H9 (cell line): ENCODE measurements around the gene FAM117A. TPM values are rescaled to one million over a fixed set of nuclear protein-coding genes. Genes with fewer than 3 reads are reported as not detected.

Experiments
- DNase-seq: peaks from one replicate; pipeline ENCODE4 v3.0.0-alpha.2; 2017
- H2AFZ ChIP-seq: one replicate; pipeline ENCODE4 v1.6.1; 2013; ENCODE audit warnings: mild to moderate bottlenecking, low read length, control low read depth, moderate library complexity
- H2AK5ac ChIP-seq: 2 replicates; pipeline ENCODE4 v1.6.1; 2013; ENCODE audit warnings: low read length, control low read depth, mixed read lengths; ENCODE audit not compliant: insufficient read length
- H2BK120ac ChIP-seq: one replicate; pipeline ENCODE4 v1.6.1; 2013; ENCODE audit warnings: low read depth, mild to moderate bottlenecking, low read length, control low read depth, inconsistent platforms; ENCODE audit not compliant: poor library complexity, severe bottlenecking
- H2BK12ac ChIP-seq: 2 replicates; pipeline ENCODE4 v1.6.1; 2013; ENCODE audit warnings: low read length, control low read depth, mixed read lengths, low read depth; ENCODE audit not compliant: insufficient read length
- H2BK15ac ChIP-seq: 2 replicates; pipeline ENCODE4 v1.6.1; 2013; ENCODE audit warnings: low read depth, low read length, control low read depth
- H2BK20ac ChIP-seq: one replicate; pipeline ENCODE4 v1.6.1; 2013; ENCODE audit warnings: low read depth, mild to moderate bottlenecking, low read length, control low read depth, inconsistent platforms; ENCODE audit not compliant: poor library complexity, severe bottlenecking
- H2BK5ac ChIP-seq: 2 replicates; pipeline ENCODE4 v1.6.1; 2013; ENCODE audit warnings: low read length, control low read depth, mixed read lengths; ENCODE audit not compliant: insufficient read length
- H3K14ac ChIP-seq: 2 replicates; pipeline ENCODE4 v1.6.1; 2013; ENCODE audit warnings: low read length, control low read depth; ENCODE audit not compliant: insufficient read depth
- H3K18ac ChIP-seq: 2 replicates; pipeline ENCODE4 v1.6.1; 2013; ENCODE audit warnings: low read depth, mild to moderate bottlenecking, mixed read lengths, low read length, control low read depth; ENCODE audit not compliant: insufficient read length
- H3K23ac ChIP-seq: 2 replicates; pipeline ENCODE4 v1.6.1; 2013; ENCODE audit warnings: low read length, control low read depth, mixed read lengths, low read depth; ENCODE audit not compliant: insufficient read length
- H3K23me2 ChIP-seq: 2 replicates; pipeline ENCODE4 v1.6.1; 2013; ENCODE audit warnings: low read depth, mild to moderate bottlenecking, mixed read lengths, low read length, control low read depth; ENCODE audit not compliant: insufficient read length, poor library complexity, severe bottlenecking
- H3K27ac ChIP-seq: 2 replicates; pipeline ENCODE4 v1.5.1; 2013; ENCODE audit warnings: low read length, control low read depth, mixed read lengths, low read depth; ENCODE audit not compliant: insufficient read length
- H3K27me3 ChIP-seq: 2 replicates; pipeline ENCODE4 v1.6.1; 2013; ENCODE audit warnings: low read length, control low read depth, inconsistent platforms; ENCODE audit not compliant: insufficient read depth
- H3K4ac ChIP-seq: 2 replicates; pipeline ENCODE4 v1.6.1; 2013; ENCODE audit warnings: low read depth, mild to moderate bottlenecking, control low read depth, inconsistent platforms, low read length, moderate library complexity
- H3K4me1 ChIP-seq: 2 replicates; pipeline ENCODE4 v1.6.1; 2013; ENCODE audit warnings: low read length, control low read depth, inconsistent platforms; ENCODE audit not compliant: insufficient read depth
- H3K4me2 ChIP-seq: 2 replicates; pipeline ENCODE4 v1.6.1; 2013; ENCODE audit warnings: low read length, control low read depth, mixed read lengths; ENCODE audit not compliant: insufficient read length, insufficient read depth
- H3K56ac ChIP-seq: 2 replicates; pipeline ENCODE4 v1.6.1; 2013; ENCODE audit warnings: low read depth, mild to moderate bottlenecking, mixed read lengths, low read length, control low read depth; ENCODE audit not compliant: insufficient read length
- H3K79me1 ChIP-seq: 2 replicates; pipeline ENCODE4 v1.6.1; 2013; ENCODE audit warnings: low read depth, mild to moderate bottlenecking, moderate library complexity, low read length, control low read depth, inconsistent platforms; ENCODE audit not compliant: insufficient read depth, poor library complexity, severe bottlenecking
- H3K79me2 ChIP-seq: 2 replicates; pipeline ENCODE4 v1.6.1; 2013; ENCODE audit warnings: low read length, control low read depth, inconsistent platforms; ENCODE audit not compliant: insufficient read depth
- H3K9ac ChIP-seq: 2 replicates; pipeline ENCODE4 v1.6.1; 2013; ENCODE audit warnings: low read length, control low read depth, mixed read lengths; ENCODE audit not compliant: insufficient read length; ENCODE audit errors: extremely low read depth
- H3K9me3 ChIP-seq: one replicate; pipeline ENCODE4 v1.6.1; 2013; ENCODE audit warnings: low read depth, low read length, inconsistent platforms; ENCODE audit not compliant: control insufficient read depth
- H3T11ph ChIP-seq: one replicate; pipeline ENCODE4 v1.6.1; 2013; ENCODE audit warnings: mild to moderate bottlenecking, low read length, control low read depth, inconsistent platforms
- H4K20me1 ChIP-seq: one replicate; pipeline ENCODE4 v1.6.1; 2013; ENCODE audit not compliant: control insufficient read depth, insufficient read length, insufficient read depth
- H4K5ac ChIP-seq: 2 replicates; pipeline ENCODE4 v1.6.1; 2013; ENCODE audit warnings: low read depth, mild to moderate bottlenecking, mixed read lengths, low read length, control low read depth; ENCODE audit not compliant: insufficient read length
- H4K8ac ChIP-seq: replicated peaks from 2 replicates; pipeline ENCODE4 v1.6.1; 2013; ENCODE audit warnings: low read length, control low read depth, mixed read lengths, low read depth; ENCODE audit not compliant: insufficient read length
- H4K91ac ChIP-seq: 2 replicates; pipeline ENCODE4 v1.6.1; 2013; ENCODE audit warnings: low read depth, mild to moderate bottlenecking, moderate library complexity, mixed read lengths, low read length, control low read depth; ENCODE audit not compliant: insufficient read length
- H3K27ac Mint-ChIP-seq, 3 experiments: 2 replicates in 2 of 3; 3 replicates in 1 of 3; pipeline ENCODE4 v1.8.0; 2020 to 2021; ENCODE audit warnings: mixed read lengths in 3 of 3, mild to moderate bottlenecking in 1 of 3, moderate library complexity in 1 of 3
- H3K27me3 Mint-ChIP-seq: 2 replicates; pipeline ENCODE4 v1.8.0; 2021; ENCODE audit warnings: low read depth, mild to moderate bottlenecking, moderate library complexity, mixed read lengths
- H3K36me3 Mint-ChIP-seq, 3 experiments: 2 replicates in 2 of 3; 3 replicates in 1 of 3; pipeline ENCODE4 v1.8.0; 2020 to 2021; ENCODE audit warnings: low read depth in 3 of 3, mixed read lengths in 3 of 3; ENCODE audit not compliant: insufficient read depth in 1 of 3
- H3K4me1 Mint-ChIP-seq, 2 experiments: 2 replicates each; pipeline ENCODE4 v1.8.0; 2020; ENCODE audit warnings: mixed read lengths in 2 of 2
- H3K4me3 Mint-ChIP-seq, 2 experiments: 2 replicates in 1 of 2; 3 replicates in 1 of 2; pipeline ENCODE4 v1.8.0; 2020 to 2021; ENCODE audit warnings: mild to moderate bottlenecking in 2 of 2, mixed read lengths in 2 of 2, moderate library complexity in 1 of 2
- H3K9me3 Mint-ChIP-seq, 2 experiments: 2 replicates in 1 of 2; 3 replicates in 1 of 2; pipeline ENCODE4 v1.8.0; 2020; ENCODE audit warnings: mild to moderate bottlenecking in 2 of 2, mixed read lengths in 2 of 2, moderate library complexity in 1 of 2
- CTCF ChIP-seq: fragments of 200-600 bp; sonication (generic); conservative IDR thresholded peaks from 3 replicates; pipeline ENCODE4 v1.8.0; 2021; ENCODE audit warnings: antibody characterized with exemption, mild to moderate bottlenecking
- WGBS: extraction: QIAGEN DNeasy Blood & Tissue Kit; methylation state at CpG from one replicate; pipeline ENCODE4 v1.1.7; 2013; ENCODE audit warnings: missing lambda C conversion rate, low lambda C conversion rate, mixed read lengths; ENCODE audit not compliant: insufficient read length; ENCODE audit errors: extremely low coverage; 5-methylcytosine and 5-hydroxymethylcytosine counted together
- total RNA-seq: library from RNA; stranded (reverse); gene quantifications from 2 replicates; pipeline ENCODE4 v1.2.1, GENCODE V29; 2021

The FAM117A gene
- total RNA-seq, 1 experiment from 2014 or later: 21.1 TPM

GRCh38 chr17:49795372-49795771 lies 31.4 kb upstream of the FAM117A start:
- H3T11ph ChIP-seq: no peak overlapping the region
- H3K27me3 Mint-ChIP-seq: no peaks in the 10 kb centered on the region
- no peak for DNase-seq
- H4K91ac ChIP-seq: no peak overlapping the region
- H3K4me2 ChIP-seq: no peak overlapping the region
- H2BK12ac ChIP-seq: no peak overlapping the region
- H3K4me1 Mint-ChIP-seq: no peaks in the 10 kb centered on the region
- no peaks in the 10 kb centered on the region for H4K20me1 ChIP-seq
- H3K27ac ChIP-seq: no peak overlapping the region
- H3K36me3 Mint-ChIP-seq: peaks cover 41 to 88% (median 84%) of the 10 kb centered on the region in 3 experiments
- H3K4me1 ChIP-seq: no peaks in the 10 kb centered on the region
- H2BK5ac ChIP-seq: no peak overlapping the region
- no peak overlapping the region for H4K5ac ChIP-seq
- no peak overlapping the region for H3K4ac ChIP-seq
- no CpG with 5 or more reads among the region's 5 CpGs for WGBS
- no peak overlapping the region for H3K27ac Mint-ChIP-seq
- peaks cover under 1% of the 10 kb centered on the region for H3K79me1 ChIP-seq
- no peaks in the 10 kb centered on the region for H3K27me3 ChIP-seq
- no peak overlapping the region for H2BK20ac ChIP-seq
- no peaks in the 10 kb centered on the region for H3K9me3 ChIP-seq
- H3K4me3 Mint-ChIP-seq: no peak overlapping the region
- H2AK5ac ChIP-seq: no peak overlapping the region
- no peak overlapping the region for H3K23ac ChIP-seq
- peaks cover 17% of the 10 kb centered on the region; the same call in 1 of the 2 replicates for H3K79me2 ChIP-seq
- H2AFZ ChIP-seq: no peak overlapping the region
- H3K9me3 Mint-ChIP-seq: no peaks in the 10 kb centered on the region
- TF ChIP-seq CTCF: no peak
- no peak overlapping the region for H3K18ac ChIP-seq
- no peaks in the 10 kb centered on the region for H3K23me2 ChIP-seq
- no peak overlapping the region for H4K8ac ChIP-seq
- no peak overlapping the region for H3K14ac ChIP-seq
- H2BK15ac ChIP-seq: no peak overlapping the region
- no peak overlapping the region for H3K56ac ChIP-seq
- H3K9ac ChIP-seq: no peak overlapping the region
- no peak overlapping the region for H2BK120ac ChIP-seq
